EH (cell line): ENCODE measurements around the gene MCC.

ENCODE experiments used
- DNase-seq: peaks from one replicate; pipeline ENCODE4 v3.0.0-alpha.2; 2015; ENCODE audit warnings: low read depth

MCC gene

DNA sequence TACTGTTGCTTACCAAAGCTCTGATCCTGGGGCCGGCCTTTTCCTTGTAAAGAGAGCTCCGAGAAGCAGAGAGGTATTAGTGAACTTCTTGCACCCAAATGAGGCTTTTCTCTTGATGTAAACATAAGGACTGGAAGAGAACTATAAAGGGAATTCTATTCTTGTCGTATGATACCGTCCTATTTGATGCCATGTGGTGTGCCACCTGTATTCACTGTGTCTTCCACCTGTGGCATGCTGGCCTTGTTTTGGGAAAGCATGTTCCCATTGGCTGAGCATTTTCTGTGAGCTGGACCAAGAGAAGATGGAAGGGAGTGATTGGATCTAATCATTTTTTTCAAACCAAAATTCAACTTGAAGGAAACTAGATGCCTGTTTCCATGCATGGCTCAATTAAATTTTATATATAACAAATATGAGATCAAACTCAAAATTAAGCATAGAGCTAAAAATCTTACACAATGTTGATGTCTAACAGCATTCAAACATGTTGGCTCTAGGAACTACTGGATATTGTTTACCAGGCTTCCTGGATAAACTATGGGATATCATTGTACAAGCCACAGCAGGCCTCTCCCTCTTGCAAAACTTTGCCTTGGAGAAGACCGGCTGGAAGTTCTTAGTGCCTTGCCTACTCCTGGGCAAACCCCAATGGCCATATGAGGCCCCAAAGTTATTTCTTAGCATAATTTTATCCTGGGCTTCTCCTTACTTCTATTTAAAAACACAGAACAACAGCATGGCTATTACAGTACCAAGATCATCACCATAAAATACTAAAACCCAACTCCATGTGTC is 168.8 kb downstream of the MCC start:
- no peak for DNase-seq

GRCh38 chr5:113317636-113318035 is 170.6 kb downstream of the MCC start:
- DNase-seq, result no peak

- DNase-seq, result no peak
Observed at GRCh38 chr5:113311301-113311700, 177.0 kb downstream of the MCC start.

DNA sequence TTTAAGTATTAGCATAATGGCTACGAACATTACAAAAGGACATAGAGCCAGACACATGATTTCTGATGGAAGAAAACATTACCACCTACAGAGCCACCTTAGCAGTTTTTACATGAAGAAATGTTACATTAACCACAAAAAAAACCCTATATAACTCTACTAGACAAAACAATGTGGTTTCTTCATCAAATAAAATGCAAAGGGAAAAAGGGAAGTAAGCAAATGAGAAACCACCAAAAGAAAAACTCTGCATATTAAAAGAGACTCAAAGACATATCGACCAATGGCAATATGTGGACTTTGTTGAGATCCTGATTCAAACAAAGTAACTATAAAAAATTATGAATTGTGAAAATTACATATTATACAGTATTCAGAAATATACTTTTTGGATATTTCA is 186.1 kb downstream of the MCC start:
- no peak for DNase-seq

- no peak for DNase-seq
Observed at GRCh38 chr5:113299591-113299990, 188.7 kb downstream of the MCC start.

GRCh38 chr5:113296676-113297075 is 191.6 kb downstream of the MCC start:
- DNase-seq, result peak; percentile 7

- peak; percentile 2 for DNase-seq
Observed at GRCh38 chr5:113295111-113295539, 193.1 kb downstream of the MCC start.

DNA sequence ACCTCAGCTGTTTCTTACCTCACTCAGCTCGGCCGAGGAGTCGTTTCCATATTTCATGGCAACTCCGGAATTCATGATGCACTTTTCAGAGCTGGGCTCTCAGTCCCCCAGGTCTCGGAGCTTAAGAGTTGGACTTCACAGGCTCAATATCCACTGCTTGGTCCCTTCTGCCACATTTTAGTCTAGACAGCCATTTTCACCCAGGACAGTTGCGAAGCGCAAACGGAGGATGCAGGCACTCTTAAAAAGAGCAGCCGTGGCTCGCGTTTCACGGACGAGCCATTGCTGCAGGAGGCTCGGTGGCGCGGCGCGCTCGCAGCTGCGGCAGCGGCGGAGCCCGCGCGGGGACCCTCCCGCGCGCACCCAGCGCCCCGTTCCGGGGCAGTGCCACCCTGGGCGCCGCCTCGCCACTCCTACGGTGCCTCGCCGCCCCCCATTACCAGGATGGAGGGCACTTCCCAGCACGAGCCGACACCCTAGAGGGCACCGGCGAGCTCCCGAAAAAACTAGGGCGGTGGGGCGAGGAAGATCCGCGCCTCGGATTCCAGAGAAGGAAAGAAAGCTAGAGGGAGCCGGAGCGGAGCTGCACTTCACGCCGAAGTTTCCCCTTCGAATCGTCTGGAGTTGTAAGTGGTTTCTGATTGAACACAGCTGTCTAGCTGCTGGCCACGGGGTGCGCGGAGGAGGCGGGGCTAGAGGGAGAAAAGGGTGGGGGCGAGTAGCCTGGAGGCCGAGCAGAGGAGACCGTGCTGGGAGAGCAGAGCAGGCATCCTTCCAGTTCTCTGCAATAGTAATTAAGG is 193.7 kb downstream of the MCC start:
- peak; percentile 75 for DNase-seq

- peak; percentile 11 for DNase-seq
Observed at GRCh38 chr5:113293975-113294310, 194.3 kb downstream of the MCC start.

- no peak for DNase-seq
Observed at GRCh38 chr5:113293068-113293974, 194.9 kb downstream of the MCC start.

DNA sequence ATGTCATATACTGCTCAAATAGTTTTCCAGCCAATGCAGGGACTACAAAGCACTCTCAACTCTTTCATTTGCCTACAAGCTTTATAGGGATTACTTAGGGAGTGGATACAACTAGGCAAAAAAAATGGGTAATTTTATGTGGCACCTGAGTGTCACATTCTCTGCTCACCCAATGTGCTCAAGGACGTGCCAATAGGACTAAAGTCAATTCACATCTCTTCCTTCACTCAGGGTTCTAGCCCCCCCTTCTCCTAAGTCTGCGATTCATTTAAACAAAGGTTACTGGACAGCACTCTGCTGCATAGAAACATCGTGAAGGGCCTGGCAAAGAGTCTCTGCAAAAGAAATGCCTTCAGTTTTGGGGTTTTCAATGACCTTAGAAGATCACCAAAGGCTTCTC is 195.8 kb downstream of the MCC start:
- DNase-seq, result no peak

GRCh38 chr5:113283558-113283957 is 204.7 kb downstream of the MCC start:
- no peak for DNase-seq

DNA sequence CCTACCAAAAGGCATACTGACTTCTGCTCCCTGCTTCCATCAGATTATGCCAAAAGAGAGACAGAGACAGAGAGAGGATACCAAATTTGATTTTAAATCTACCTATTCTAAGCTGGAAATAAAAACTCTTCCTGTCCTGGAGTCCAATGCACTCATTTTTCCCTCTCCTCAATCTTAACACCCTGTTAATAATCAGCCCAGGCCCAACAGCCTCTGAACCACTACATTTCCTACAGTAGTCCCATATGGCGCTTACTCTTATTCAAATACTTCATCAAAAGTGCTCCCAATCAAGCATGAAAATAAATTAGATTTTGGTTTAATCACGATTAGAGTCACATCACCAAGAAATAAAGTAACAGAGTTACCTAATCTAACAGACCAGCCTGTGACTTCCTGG is 205.8 kb downstream of the MCC start:
- DNase-seq, result no peak

- DNase-seq, result no peak
Observed at GRCh38 chr5:113281194-113281593, 207.1 kb downstream of the MCC start.

DNA sequence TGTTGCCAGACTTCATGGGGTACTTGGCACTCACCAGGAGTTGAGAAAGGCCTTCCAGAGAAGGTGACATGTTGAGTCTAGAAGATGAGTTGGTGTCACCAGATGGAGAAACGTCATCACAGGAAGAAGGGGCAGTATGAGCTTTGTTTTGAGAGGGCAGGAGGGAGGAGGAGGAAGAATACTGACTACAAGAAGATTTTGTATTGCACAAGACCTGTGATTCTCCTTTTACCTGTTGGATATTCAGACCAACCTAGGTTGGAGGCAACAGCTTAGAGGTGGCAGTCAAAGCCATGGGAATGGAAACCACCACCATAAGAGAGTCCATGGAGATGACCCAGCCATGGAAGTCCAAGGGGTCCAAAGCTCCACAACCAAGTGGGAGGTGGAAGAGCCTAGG is 207.7 kb downstream of the MCC start:
- no peak for DNase-seq

- no peak for DNase-seq
Observed at GRCh38 chr5:113278976-113279375, 209.3 kb downstream of the MCC start.

- DNase-seq, result no peak
Observed at GRCh38 chr5:113276493-113276892, 211.8 kb downstream of the MCC start.

GRCh38 chr5:113276001-113276400 is 212.3 kb downstream of the MCC start:
- no peak for DNase-seq

DNA sequence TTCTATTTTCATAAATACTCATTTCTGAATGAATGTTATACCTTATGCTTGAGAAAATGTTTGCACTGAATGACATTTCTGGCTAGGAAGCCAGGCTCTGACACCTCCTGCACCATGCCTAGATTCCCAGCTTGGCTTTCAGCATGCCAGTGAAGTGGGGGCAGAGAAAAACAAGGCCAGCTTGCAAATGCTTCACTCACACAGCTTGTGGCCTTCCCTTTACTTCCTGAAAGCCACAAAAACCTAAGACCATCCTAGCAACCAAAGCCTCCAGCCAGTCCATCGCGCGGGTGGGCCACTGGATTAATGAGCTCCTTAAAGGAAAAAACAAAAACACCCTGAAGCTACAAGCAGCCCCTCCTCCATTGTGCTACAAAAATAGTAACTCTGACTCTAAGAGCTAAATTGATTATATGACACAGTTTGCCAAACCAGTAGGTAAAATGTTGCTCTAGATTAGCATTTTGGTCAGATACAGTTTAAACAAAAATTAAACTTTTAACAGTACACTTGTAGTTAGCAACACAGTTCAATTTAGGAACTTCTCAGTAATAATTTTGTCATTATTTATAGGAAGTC is 213.3 kb downstream of the MCC start:
- no peak for DNase-seq

- DNase-seq, result no peak
Observed at GRCh38 chr5:113273948-113274347, 214.3 kb downstream of the MCC start.

- DNase-seq, result no peak
Observed at GRCh38 chr5:113271745-113272454, 216.4 kb downstream of the MCC start.
